ENCODE measurements around the gene RNF135.
"Not testable (repeated sequence)": the region's sequence is repeated elsewhere in the genome, so short reads cannot be mapped to it uniquely, and the experiment has no call there.

Gene RNF135

GRCh38 chr17:31003225-31003866 is 32.5 kb downstream of the RNF135 start:
- no peak for DNase-seq (ENCODE audit: low spot score)

- DNase-seq (ENCODE audit: low spot score): no peak
These were observed 33.3 kb downstream of the RNF135 start for GRCh38 chr17:31004160-31004559.

- no peak for DNase-seq (ENCODE audit: low spot score)
These were observed 37.0 kb downstream of the RNF135 start for GRCh38 chr17:31007695-31008373.

- peak; percentile 76 for DNase-seq (ENCODE audit: low spot score)
These were observed 37.7 kb downstream of the RNF135 start for GRCh38 chr17:31008374-31009041.

GRCh38 chr17:31009042-31009702 is 38.3 kb downstream of the RNF135 start:
- peak; percentile 15 for DNase-seq (ENCODE audit: low spot score)

GRCh38 chr17:31010014-31010413 is 39.2 kb downstream of the RNF135 start:
- DNase-seq (ENCODE audit: low spot score): not testable (repeated sequence)

- no peak for DNase-seq (ENCODE audit: low spot score)
These were observed 43.0 kb downstream of the RNF135 start for GRCh38 chr17:31013844-31014243.

GRCh38 chr17:31015639-31016038 is 44.8 kb downstream of the RNF135 start:
- DNase-seq (ENCODE audit: low spot score): no peak

GRCh38 chr17:31019004-31019403 is 48.2 kb downstream of the RNF135 start:
- DNase-seq (ENCODE audit: low spot score): no peak

GRCh38 chr17:31023171-31023570 is 52.3 kb downstream of the RNF135 start:
- DNase-seq (ENCODE audit: low spot score): not testable (repeated sequence)

GRCh38 chr17:31031841-31032240 is 61.0 kb downstream of the RNF135 start:
- no peak for DNase-seq (ENCODE audit: low spot score)

GRCh38 chr17:31035611-31036010 is 64.8 kb downstream of the RNF135 start:
- not testable (repeated sequence) for DNase-seq (ENCODE audit: low spot score)

- DNase-seq (ENCODE audit: low spot score): not testable (repeated sequence)
These were observed 70.0 kb downstream of the RNF135 start for GRCh38 chr17:31040837-31041236.

GRCh38 chr17:31042378-31042777 is 71.5 kb downstream of the RNF135 start:
- DNase-seq (ENCODE audit: low spot score): not testable (repeated sequence)

GRCh38 chr17:31046856-31047425 is 76.1 kb downstream of the RNF135 start:
- not testable (repeated sequence) for DNase-seq (ENCODE audit: low spot score)

- no peak for DNase-seq (ENCODE audit: low spot score)
These were observed 77.3 kb downstream of the RNF135 start for GRCh38 chr17:31048142-31048541.

GRCh38 chr17:31048780-31049179 is 77.9 kb downstream of the RNF135 start:
- DNase-seq (ENCODE audit: low spot score): peak; percentile 24
